Ureter (tissue), 1 donor: ENCODE data around the gene ASS1. TPM values are rescaled to one million over a fixed set of nuclear protein-coding genes. Genes with fewer than 3 reads are reported as not detected.

Experiments used
- DNase-seq: peaks from one replicate; pipeline ENCODE4 v3.0.0-alpha.2; 2020; ENCODE audit warnings: low spot score
- total RNA-seq: library from RNA; stranded (reverse); gene quantifications from one replicate; pipeline ENCODE4 v1.2.4, GENCODE V29; 2023
- donor health status: DM: yes; HTN: yes; CAD: no.

ASS1 gene
- total RNA-seq, 1 donor from 2014 or later, result 271 TPM

DNA sequence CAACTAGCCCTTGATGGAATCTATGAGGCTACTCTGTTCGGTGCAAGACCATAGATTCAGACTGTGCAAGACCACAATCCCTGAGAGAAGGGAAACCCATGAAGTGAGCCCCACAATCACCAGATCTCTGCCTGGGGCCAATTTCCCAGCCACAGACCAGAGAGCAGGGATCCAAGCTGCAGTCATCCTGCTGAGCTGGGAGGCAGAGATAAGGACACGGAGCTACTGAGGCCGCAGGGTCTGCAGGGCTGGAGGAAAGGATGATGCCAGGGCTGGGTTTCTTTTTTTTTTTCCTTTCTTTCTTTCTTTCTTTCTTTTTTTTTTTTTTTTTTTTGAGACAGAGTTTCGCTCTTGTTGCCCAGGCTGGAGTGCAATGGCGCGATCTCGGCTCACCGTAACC lies 86.9 kb downstream of the ASS1 start:
- DNase-seq, result no peak

DNA sequence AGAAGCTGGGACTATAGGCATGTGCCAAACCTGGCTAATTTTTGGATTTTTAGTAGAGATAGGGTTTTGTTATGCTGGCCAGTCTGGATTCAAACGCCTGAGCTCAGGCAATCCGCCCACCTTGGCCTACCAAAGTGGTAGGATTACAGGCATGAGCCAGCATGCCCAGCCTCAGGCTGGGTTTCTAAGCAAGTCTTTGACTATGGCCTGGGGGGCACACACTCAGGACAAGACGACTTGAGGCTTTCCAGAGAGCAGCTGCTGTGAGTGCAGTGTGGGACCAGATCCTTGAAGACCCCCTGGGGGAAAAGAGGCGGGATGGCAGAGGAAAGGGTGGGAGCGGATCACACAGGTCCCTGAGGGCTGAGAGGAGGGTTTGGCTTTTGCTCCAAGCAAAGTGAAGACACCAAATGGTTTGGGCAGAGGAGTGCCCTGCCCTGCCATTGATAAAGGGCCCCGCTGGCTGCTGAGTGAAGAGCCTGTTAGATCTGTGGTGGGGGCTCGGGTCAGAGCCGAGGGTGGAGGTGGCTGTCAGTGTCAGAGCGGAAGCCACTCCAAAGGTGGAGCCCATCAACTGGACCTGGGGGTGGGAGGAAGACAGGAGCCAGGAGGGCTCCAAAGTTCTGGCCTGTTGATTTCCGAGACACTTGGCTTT lies 87.8 kb downstream of the ASS1 start:
- no peak for DNase-seq

- DNase-seq, result no peak
Observed at GRCh38 chr9:130535818-130536521, 91.2 kb downstream of the ASS1 start.

DNA sequence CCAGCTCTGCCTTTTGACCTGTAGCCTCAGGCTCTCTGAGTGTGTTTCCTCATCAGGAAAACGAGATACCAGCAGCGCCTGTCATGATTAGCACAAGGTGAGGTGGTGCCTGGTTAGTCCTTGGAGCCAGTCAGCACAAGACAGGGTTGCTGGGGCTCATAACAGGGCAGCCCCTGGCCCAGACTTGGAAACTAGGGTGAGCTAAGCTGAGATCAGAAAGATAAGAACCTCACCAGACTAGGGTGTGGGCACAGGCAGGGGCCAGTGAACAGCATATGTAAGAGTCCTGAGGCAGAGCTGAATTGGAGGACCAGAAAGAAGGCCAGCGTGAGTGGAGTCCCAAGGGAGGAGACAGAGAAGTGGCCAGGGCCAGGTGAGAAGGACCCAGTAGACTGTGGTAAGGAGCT lies 91.9 kb downstream of the ASS1 start:
- no peak for DNase-seq

- DNase-seq, result no peak
Observed at GRCh38 chr9:130537346-130538050, 92.7 kb downstream of the ASS1 start.

DNA sequence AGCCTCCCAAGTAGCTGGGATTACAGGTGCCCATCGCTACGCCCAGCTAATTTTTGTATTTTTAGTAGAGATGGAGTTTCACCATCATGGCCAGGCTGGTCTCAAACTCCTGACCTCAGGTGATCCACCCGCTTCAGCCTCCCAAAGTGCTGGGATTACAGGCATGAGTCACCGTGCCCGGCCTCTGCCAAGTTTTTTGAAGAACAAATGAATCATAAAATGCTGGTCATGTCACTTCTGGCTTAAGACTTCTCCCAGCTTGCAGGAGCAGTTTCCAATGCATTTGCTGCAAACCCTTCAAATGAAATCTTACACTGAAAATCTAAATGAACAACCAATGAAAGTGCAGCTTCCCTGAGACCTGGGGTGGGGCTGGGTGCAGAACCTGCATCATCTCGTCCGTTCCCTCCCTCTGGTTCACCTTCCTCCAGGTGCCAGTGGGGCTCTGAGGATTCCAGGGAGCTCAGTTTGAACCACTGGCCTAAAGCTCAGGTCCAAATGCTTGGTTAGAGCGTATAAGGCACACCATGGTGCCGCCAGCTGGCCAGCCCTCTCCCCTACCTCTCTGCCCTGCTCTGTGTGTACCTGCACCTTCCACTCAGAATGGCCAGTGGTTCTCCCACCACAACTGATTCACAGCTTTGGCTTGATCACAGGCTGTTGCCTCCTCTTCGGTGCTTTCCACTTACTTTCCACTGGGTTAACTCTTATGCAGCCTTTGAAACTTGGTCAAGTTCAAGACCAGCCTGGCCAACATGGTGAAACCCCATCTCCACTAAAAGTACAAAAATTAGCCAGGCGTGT lies 94.9 kb downstream of the ASS1 start:
- no peak for DNase-seq

DNA sequence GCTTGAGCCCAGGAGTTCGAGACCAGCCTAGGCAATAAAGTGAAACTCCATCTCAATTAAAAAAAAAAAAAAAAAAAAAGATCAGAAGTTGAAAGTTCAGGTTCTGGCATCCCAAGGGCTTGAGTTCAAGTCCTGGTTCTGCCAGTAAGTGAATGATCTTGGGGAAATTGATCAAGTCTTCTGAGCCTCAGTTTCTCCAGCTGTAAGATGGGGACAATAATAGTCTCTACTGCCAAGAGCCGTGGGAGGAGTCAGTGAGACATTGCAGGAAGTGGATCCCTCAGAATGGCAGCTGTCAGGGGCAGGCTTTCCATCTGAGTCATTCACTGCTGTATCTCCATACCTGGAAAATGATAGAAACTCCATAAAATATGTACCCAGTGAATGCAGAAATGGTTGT lies 96.8 kb downstream of the ASS1 start:
- DNase-seq, result no peak

GRCh38 chr9:130542038-130542437 lies 97.3 kb downstream of the ASS1 start:
- no peak for DNase-seq

DNA sequence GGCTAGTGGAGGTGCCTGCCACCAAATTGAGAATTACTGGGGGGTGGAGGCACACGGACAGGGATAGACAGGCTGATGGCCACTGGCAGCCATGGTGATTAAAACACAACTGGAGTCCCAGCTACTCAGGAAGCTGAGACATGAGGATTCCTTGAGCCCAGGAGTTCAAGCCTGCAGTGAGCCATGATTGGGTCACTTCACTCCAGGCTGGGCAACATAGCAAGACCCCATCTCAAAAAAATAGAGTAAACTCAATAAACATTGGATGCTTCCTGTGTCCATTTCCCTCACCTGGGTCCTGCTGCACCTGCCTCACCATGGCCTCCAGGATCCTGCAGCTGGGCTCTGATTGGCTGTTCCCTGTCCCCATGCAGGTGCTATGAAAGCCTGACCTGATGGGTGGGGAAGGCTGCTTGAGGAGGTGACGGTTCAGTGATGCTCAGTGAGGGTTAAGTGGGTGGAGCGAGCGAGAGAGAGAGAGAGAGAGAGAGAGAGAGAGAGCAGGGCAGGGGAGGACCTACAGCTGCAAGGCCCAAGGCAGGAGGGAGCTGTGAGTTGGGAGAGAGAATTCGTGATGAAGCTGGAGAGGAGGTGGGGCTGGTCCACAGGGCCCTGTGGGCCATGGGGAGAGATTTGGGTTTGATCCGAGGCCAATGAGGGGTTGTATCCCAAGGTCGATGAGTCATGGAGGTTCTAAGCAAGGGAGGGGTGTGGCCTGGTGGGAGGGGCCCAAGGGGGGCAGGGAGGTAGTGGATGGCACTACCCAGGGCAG lies 97.9 kb downstream of the ASS1 start:
- DNase-seq, result no peak

- DNase-seq, result no peak
Observed at GRCh38 chr9:130543368-130543767, 98.6 kb downstream of the ASS1 start.

DNA sequence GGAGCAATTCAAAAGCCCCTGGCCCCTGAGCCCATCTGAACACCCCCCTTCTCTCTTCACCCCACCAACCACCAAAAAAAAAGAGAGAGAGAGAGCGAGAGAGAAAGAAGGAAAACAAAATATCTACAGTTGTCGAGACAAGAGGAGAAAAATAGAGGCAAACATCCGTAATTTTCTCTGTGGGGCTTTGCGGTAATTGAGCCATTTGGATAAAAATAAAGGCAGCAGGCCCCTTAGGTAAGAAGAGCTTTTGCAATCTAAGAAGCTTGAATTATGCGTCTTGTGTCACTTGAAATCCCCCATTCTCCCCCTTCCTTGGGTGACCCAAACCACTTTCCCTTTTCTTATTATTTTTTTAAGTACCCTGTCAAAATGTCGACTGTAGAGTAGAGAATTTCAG lies 99.1 kb downstream of the ASS1 start:
- DNase-seq, result no peak

DNA sequence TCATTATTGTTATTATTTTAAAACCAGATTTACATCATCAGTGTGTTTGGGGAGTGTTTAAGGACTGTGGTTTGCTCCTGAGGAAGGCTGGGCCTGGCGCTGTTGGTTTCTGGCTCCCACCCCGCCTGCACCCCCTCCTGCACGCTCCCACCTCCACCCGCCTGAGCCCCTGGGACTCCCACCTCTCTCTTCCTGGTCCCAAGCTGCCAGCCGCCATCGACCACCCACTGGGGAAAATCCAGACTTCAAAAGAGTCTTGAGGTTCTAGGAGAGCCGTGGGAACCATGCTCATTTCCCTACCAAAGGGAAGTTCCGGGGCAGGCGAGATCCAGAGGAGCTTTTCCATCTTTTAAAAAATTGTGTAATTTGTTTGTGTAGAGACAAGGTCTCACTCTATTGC lies 99.6 kb downstream of the ASS1 start:
- DNase-seq, result no peak

- no peak for DNase-seq
Observed at GRCh38 chr9:130548103-130548502, 103.3 kb downstream of the ASS1 start.

GRCh38 chr9:130549093-130549735 lies 104.5 kb downstream of the ASS1 start:
- DNase-seq, result no peak

Other genes with a start within 250 kb of the ASS1 start
- 9.5 TPM for gene HMCN2, start 179.2 kb upstream of the ASS1 start, total RNA-seq
- gene FUBP3, start 134.6 kb downstream of the ASS1 start, total RNA-seq, result 58.4 TPM
- gene PRDM12, start 219.6 kb downstream of the ASS1 start, total RNA-seq, result 0.21 TPM
- 29.7 TPM for gene EXOSC2, start 248.8 kb downstream of the ASS1 start, total RNA-seq